Upper lobe of left lung (tissue), 6 donors: ENCODE measurements around the gene SCLY. TPM values are rescaled to one million over a fixed set of nuclear protein-coding genes. Genes with fewer than 3 reads are reported as not detected.

Source experiments
- ATAC-seq, 2 donors: fragments of 200-7000 bp; cut with Tn5 transposase; one replicate each; pipeline ENCODE4 v1.9.1; 2022; ENCODE audit warnings: mild to moderate bottlenecking in 2 of 2, moderate library complexity in 2 of 2; ENCODE audit not compliant: low FRiP score in 2 of 2
- DNase-seq, 2 donors: peaks; one replicate each; pipeline ENCODE4 v3.0.0-alpha.2; 2019 to 2020
- H3K27ac ChIP-seq, 4 donors: fragments of 200-600 bp; sonication (generic); one replicate each; pipeline ENCODE4 v1.5.1; 2016 to 2019
- H3K27me3 ChIP-seq, 4 donors: fragments of 200-600 bp; sonication (generic); one replicate each; pipeline ENCODE4 v1.5.1; 2017 to 2019
- H3K36me3 ChIP-seq, 4 donors: fragments of 200-600 bp; sonication (generic); one replicate each; pipeline ENCODE4 v1.5.1; 2016 to 2019
- H3K4me1 ChIP-seq, 4 donors: fragments of 200-600 bp; sonication (generic); one replicate each; pipeline ENCODE4 v1.5.1; 2018 to 2019
- H3K4me3 ChIP-seq, 4 donors: fragments of 200-600 bp; sonication (generic); one replicate each; pipeline ENCODE4 v1.5.1; 2017 to 2019; ENCODE audit warnings: mild to moderate bottlenecking in 2 of 4, moderate library complexity in 1 of 4
- H3K9me3 ChIP-seq, 4 donors: fragments of 200-600 bp; sonication (generic); one replicate each; pipeline ENCODE4 v1.5.1; 2018 to 2019
- CTCF ChIP-seq, 6 experiments: fragments of 450-650 bp in 4 of 6; fragments of 200-600 bp in 2 of 6; sonication (generic) in 2 of 6; IDR thresholded peaks; one replicate each; pipeline ENCODE4 v1.5.1; 2016 to 2019; ENCODE audit warnings: antibody characterized with exemption in 6 of 6
- EP300 ChIP-seq, 4 donors: sonication (generic); formaldehyde crosslinking; IDR thresholded peaks; one replicate each; pipeline ENCODE4 v1.5.1; 2017; ENCODE audit warnings: antibody characterized with exemption in 4 of 4, control low read depth in 2 of 4
- POLR2A ChIP-seq, 4 donors: fragments of 450-650 bp; IDR thresholded peaks; one replicate each; pipeline ENCODE4 v1.5.1; 2016 to 2017; ENCODE audit warnings: antibody characterized with exemption in 4 of 4, mild to moderate bottlenecking in 2 of 4
- POLR2AphosphoS5 ChIP-seq, 2 donors: sonication (generic); formaldehyde crosslinking; IDR thresholded peaks; one replicate each; pipeline ENCODE4 v1.5.1; 2017; ENCODE audit warnings: antibody characterized with exemption in 2 of 2
- WGBS, 2 donors: methylation state at CpG; one replicate each; pipeline ENCODE4 v1.1.5; 2017 to 2018; 5-methylcytosine and 5-hydroxymethylcytosine counted together
- total RNA-seq, 6 donors: library from RNA; depleted of rRNA in 4 of 6; stranded (reverse); fragments of >200 nt in 4 of 6; gene quantifications; one replicate each; pipeline versions ENCODE4 v1.1.0 to v1.2.1, GENCODE V29; 2016 to 2021
- donor health status: DM: no; HTN: no; CAD: no; lungs with moderate emphysema.
- donor health status: DM: no; HTN: yes; CAD: no; lungs with severe emphysema.

The SCLY gene
- total RNA-seq, 6 donors from 2014 or later, result 9.4 to 19.9 (median 11.1) TPM

DNA sequence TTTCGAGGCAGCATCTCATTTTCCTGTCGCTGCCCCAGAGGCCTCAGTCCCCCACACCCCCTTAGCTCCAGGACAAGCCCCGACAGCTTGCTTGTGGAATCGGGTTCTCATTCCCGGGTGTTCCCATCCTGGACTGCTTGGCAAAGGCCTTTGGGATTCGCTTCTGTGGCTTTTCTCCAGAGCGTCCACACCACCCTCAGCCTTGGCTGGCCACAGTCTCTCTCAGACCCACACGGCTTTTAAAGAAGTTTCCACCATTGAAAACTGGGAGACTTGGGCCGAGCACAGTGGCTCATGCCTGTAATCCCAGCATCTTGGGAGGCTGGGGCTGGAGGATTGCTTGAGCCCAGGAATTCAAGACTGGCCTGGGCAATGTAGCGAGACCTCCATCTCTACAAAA, 42.1 kb downstream of the SCLY start:
- TF ChIP-seq POLR2A (IDR thresholded peaks at IDR 0.05) (no peak), CTCF (IDR thresholded peaks at IDR 0.05) (no peak), POLR2AphosphoS5 (IDR thresholded peaks at IDR 0.05) (no peak), EP300 (IDR thresholded peaks at IDR 0.05) (no peak)

DNA sequence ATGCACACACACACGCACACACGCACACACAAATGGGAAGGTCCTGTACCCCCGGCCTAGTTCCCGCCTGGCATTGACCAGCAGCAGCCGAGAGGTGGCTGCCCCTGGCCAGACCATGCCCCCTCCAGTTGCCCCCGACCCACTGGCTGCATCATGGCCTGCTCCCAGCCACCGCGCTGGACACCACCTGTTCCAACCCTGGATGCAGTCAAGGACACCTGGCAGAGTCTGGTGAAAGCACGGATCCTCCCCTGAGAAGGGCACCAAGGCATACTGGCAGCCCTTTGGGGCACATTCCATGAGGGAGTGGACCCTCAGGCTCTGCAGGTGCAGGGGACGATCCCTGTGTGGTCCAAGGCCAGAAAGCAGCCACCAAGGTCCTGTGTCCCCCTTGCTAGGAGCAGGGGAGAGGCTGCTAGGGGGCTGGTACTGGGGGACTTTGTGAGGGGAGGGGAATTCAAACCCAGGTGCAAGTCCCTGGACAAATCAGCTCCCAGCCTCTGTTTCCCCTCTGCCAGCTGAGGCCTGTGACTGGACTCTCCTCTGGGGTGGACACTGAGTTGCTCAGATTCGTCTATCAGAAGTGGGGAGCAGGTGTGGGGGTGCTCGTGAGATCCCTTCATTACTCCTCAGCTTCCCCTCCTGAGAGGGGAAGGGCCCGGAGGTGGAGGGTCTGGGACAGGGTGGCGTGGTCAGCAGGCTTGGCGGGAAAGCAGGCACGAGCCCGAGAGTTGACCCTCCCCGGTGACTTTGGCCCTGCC, 42.8 kb downstream of the SCLY start:
- TF ChIP-seq POLR2AphosphoS5 (IDR thresholded peaks at IDR 0.05) (no peak), POLR2A (IDR thresholded peaks at IDR 0.05) (no peak), EP300 (IDR thresholded peaks at IDR 0.05) (no peak), CTCF (IDR thresholded peaks at IDR 0.05) (no peak)
- H3K27ac ChIP-seq, result no peak overlapping the region
- no peaks in the 10 kb centered on the region for H3K9me3 ChIP-seq
- H3K36me3 ChIP-seq, result no peaks in the 10 kb centered on the region
- ATAC-seq, result no peak
- peak in 1 of 2 donors; percentile 11 for DNase-seq
- WGBS, 2 donors, result 87% methylated on average over 17 to 18 of the region's 18 CpGs
- peaks cover 0 to 19% (median 8%) of the 10 kb centered on the region in 4 donors for H3K4me1 ChIP-seq
- H3K27me3 ChIP-seq, result peaks cover 0 to 3% (median 0%) of the 10 kb centered on the region in 4 donors
- no peak overlapping the region for H3K4me3 ChIP-seq

More for the DNA sequence above, 42.1 kb downstream of the SCLY start:
- H3K4me1 ChIP-seq, result peaks cover 0 to 19% (median 9%) of the 10 kb centered on the region in 4 donors
- ATAC-seq (no peak), DNase-seq (peak in 1 of 2 donors; percentile 17)
- H3K9me3 ChIP-seq, result no peaks in the 10 kb centered on the region
- H3K27ac ChIP-seq, result no peak overlapping the region
- no peaks in the 10 kb centered on the region for H3K36me3 ChIP-seq
- H3K4me3 ChIP-seq, result no peak overlapping the region
- peaks cover 0 to 2% (median 0%) of the 10 kb centered on the region in 4 donors for H3K27me3 ChIP-seq
- WGBS, 2 donors, result 83 to 93% methylated on average over 10 of the region's 10 CpGs

- H3K4me3 ChIP-seq, result no peak overlapping the region
- WGBS, 2 donors, result 79 to 93% methylated on average over 7 to 14 of the region's 14 CpGs
- H3K36me3 ChIP-seq, result no peaks in the 10 kb centered on the region
- TF ChIP-seq POLR2A (IDR thresholded peaks at IDR 0.05) (no peak), EP300 (IDR thresholded peaks at IDR 0.05) (no peak), POLR2AphosphoS5 (IDR thresholded peaks at IDR 0.05) (no peak), CTCF (IDR thresholded peaks at IDR 0.05) (no peak)
- DNase-seq, result no peak
- no peaks in the 10 kb centered on the region for H3K9me3 ChIP-seq
- peaks cover 0 to 13% (median 4%) of the 10 kb centered on the region in 4 donors for H3K4me1 ChIP-seq
- H3K27me3 ChIP-seq, result peaks cover 0 to 3% (median 0%) of the 10 kb centered on the region in 4 donors
- no peak overlapping the region for H3K27ac ChIP-seq
- no peak for ATAC-seq
These were observed 43.5 kb downstream of the SCLY start for GRCh38 chr2:238104226-238104690.

GRCh38 chr2:238104691-238105371, 44.0 kb downstream of the SCLY start:
- WGBS, 2 donors, result 87% methylated on average over 11 to 21 of the region's 21 CpGs
- H3K4me3 ChIP-seq, result no peak overlapping the region
- H3K9me3 ChIP-seq, result no peaks in the 10 kb centered on the region
- H3K27me3 ChIP-seq, result peaks cover 0 to 3% (median 0%) of the 10 kb centered on the region in 4 donors
- H3K36me3 ChIP-seq, result no peaks in the 10 kb centered on the region
- ATAC-seq, result no peak
- no peak overlapping the region for H3K27ac ChIP-seq
- H3K4me1 ChIP-seq, result peaks cover 0 to 9% (median 4%) of the 10 kb centered on the region in 4 donors
- TF ChIP-seq POLR2AphosphoS5 (IDR thresholded peaks at IDR 0.05) (no peak), POLR2A (IDR thresholded peaks at IDR 0.05) (no peak), CTCF (IDR thresholded peaks at IDR 0.05) (no peak), EP300 (IDR thresholded peaks at IDR 0.05) (no peak)
- DNase-seq, result peak in 1 of 2 donors; percentile 81
